K562 (cell line): ENCODE data around the gene WWTR1.

ENCODE experiments used
- ARID4B ChIP-seq: sonication (generic); formaldehyde crosslinking; IDR thresholded peaks from 2 replicates; pipeline ENCODE4 v1.8.0; 2022; ENCODE audit warnings: mild to moderate bottlenecking, missing genetic modification reagents
- BHLHE40 ChIP-seq: IDR thresholded peaks from 2 replicates; pipeline ENCODE4 v1.6.1; 2011; ENCODE audit warnings: low read length, improper control_type of control experiment
- DPF2 ChIP-seq: fragments of 450-650 bp; IDR thresholded peaks from 2 replicates; pipeline ENCODE4 v1.6.1; 2016
- E2F4 ChIP-seq: sonication (generic); formaldehyde crosslinking; IDR thresholded peaks from 2 replicates; pipeline ENCODE4 v1.8.0; 2022; ENCODE audit warnings: mild to moderate bottlenecking, low read depth, missing genetic modification reagents
- FOS ChIP-seq: IDR thresholded peaks from 3 replicates; pipeline ENCODE4 v1.6.1; 2011; ENCODE audit not compliant: insufficient read length; ENCODE audit errors: extremely low read depth
- LARP7 ChIP-seq: fragments of 450-650 bp; IDR thresholded peaks from 2 replicates; pipeline ENCODE4 v1.6.1; 2016
- PRPF4 ChIP-seq: fragments of 200-400 bp; formaldehyde crosslinking; IDR thresholded peaks from one replicate; pipeline ENCODE4 v1.6.1; 2017; ENCODE audit warnings: low read length, low read depth, mild to moderate bottlenecking; ENCODE audit not compliant: insufficient read depth, poor library complexity, severe bottlenecking
- THAP12 ChIP-seq: fragments of 250-450 bp; sonication (Bioruptor Pico); IDR thresholded peaks from 2 replicates; pipeline ENCODE4 v1.9.0; 2021; ENCODE audit warnings: mild to moderate bottlenecking, inconsistent platforms
- ZC3H8 ChIP-seq: fragments of 450-650 bp; IDR thresholded peaks from 2 replicates; pipeline ENCODE4 v1.6.1; 2017
- TF ChIP-seq, protein P1 (sequence below): sonication (generic); formaldehyde crosslinking; IDR thresholded peaks from 2 replicates; pipeline ENCODE4 v1.8.1; 2023; ENCODE audit warnings: mild to moderate bottlenecking, missing genetic modification reagents

DNA sequence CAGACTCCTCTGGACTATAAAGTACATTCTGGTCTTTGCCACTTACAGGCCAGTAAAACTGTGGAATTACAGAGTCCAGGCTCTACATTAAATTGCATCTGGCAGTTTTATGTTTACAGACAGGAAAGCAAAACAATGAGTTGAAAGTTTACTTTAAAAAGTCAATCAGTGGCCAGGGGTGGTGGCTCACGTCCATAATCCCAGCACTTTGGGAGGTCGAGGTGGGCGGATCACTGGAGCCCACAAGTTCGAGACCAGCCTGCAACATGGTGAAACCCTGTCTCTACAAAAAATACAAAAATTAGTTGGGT is 129.5 kb downstream of the WWTR1 start:
- TF ChIP-seq FOS, result no peak
- TF ChIP-seq THAP12 (CRISPR knock-in tag), result no peak
- no peak for TF ChIP-seq ZC3H8
- TF ChIP-seq BHLHE40, result no peak
- TF ChIP-seq ARID4B (CRISPR knock-in tag), result no peak
- no peak for TF ChIP-seq LARP7
- TF ChIP-seq DPF2, result no peak
- TF ChIP-seq E2F4, result no peak
- no peak for TF ChIP-seq PRPF4
- TF ChIP-seq, protein P1, sequence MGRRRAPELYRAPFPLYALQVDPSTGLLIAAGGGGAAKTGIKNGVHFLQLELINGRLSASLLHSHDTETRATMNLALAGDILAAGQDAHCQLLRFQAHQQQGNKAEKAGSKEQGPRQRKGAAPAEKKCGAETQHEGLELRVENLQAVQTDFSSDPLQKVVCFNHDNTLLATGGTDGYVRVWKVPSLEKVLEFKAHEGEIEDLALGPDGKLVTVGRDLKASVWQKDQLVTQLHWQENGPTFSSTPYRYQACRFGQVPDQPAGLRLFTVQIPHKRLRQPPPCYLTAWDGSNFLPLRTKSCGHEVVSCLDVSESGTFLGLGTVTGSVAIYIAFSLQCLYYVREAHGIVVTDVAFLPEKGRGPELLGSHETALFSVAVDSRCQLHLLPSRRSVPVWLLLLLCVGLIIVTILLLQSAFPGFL (CRISPR knock-in tag), result no peak
